ENCODE measurements around the gene BCL11B.

Gene BCL11B

GRCh38 chr14:99271951-99272631, at the start of gene BCL11B:
Gene BCL11B, minus strand, starts transcription at chr14:99272197. Its CDS starts 979 bp downstream, at chr14:99271218.
- in situ Hi-C loops (cut with HindIII; ENCODE audit: low sequenced_read_pairs): no loop called here
- DNase-seq (ENCODE audit: low read depth): peak; percentile 81
- peak within 1 kb of the TSS; percentile 51 for H3K4me3 ChIP-seq (ENCODE audit: low read depth, low read length)
- peak; percentile 57 for TF ChIP-seq CTCF (IDR thresholded peaks at IDR 0.05; ENCODE audit: low read depth, low read length, missing control alignments)

GRCh38 chr14:99321236-99321925, 49.4 kb upstream of the BCL11B start:
- no peak for TF ChIP-seq CTCF (IDR thresholded peaks at IDR 0.05; ENCODE audit: low read depth, low read length, missing control alignments)
- in situ Hi-C loops (cut with HindIII; ENCODE audit: low sequenced_read_pairs): no loop called here
- DNase-seq (ENCODE audit: low read depth): no peak
- no peak overlapping the region for H3K4me3 ChIP-seq (ENCODE audit: low read depth, low read length)

- no peak for TF ChIP-seq CTCF (IDR thresholded peaks at IDR 0.05; ENCODE audit: low read depth, low read length, missing control alignments)
- no peak for DNase-seq (ENCODE audit: low read depth)
- in situ Hi-C loops (cut with HindIII; ENCODE audit: low sequenced_read_pairs): no loop called here
- no peak overlapping the region for H3K4me3 ChIP-seq (ENCODE audit: low read depth, low read length)
Observed at GRCh38 chr14:99320621-99321235, 48.7 kb upstream of the BCL11B start.

- no peak for DNase-seq (ENCODE audit: low read depth)
- peak; percentile 66 for TF ChIP-seq CTCF (IDR thresholded peaks at IDR 0.05; ENCODE audit: low read depth, low read length, missing control alignments)
- in situ Hi-C loops (cut with HindIII; ENCODE audit: low sequenced_read_pairs): no loop called here
- no peak overlapping the region for H3K4me3 ChIP-seq (ENCODE audit: low read depth, low read length)
Observed at GRCh38 chr14:99320105-99320572, 48.1 kb upstream of the BCL11B start.

- no peak overlapping the region for H3K4me3 ChIP-seq (ENCODE audit: low read depth, low read length)
- no peak for TF ChIP-seq CTCF (IDR thresholded peaks at IDR 0.05; ENCODE audit: low read depth, low read length, missing control alignments)
- in situ Hi-C loops (cut with HindIII; ENCODE audit: low sequenced_read_pairs): no loop called here
- no peak for DNase-seq (ENCODE audit: low read depth)
Observed at GRCh38 chr14:99318959-99319295, 46.9 kb upstream of the BCL11B start.

GRCh38 chr14:99318091-99318958, 46.3 kb upstream of the BCL11B start:
- TF ChIP-seq CTCF (IDR thresholded peaks at IDR 0.05; ENCODE audit: low read depth, low read length, missing control alignments): no peak
- DNase-seq (ENCODE audit: low read depth): no peak
- in situ Hi-C loops (cut with HindIII; ENCODE audit: low sequenced_read_pairs): no loop called here

More at GRCh38 chr14:99318091-99318958, 46.3 kb upstream of the BCL11B start:
- H3K4me3 ChIP-seq (ENCODE audit: low read depth, low read length): no peak overlapping the region
